ENCODE measurements around the gene PACS2.

The PACS2 gene

GRCh38 chr14:105379946-105380345, 65.4 kb downstream of the PACS2 start:
- H3K4me1 ChIP-seq (ENCODE audit: control insufficient read depth, insufficient read depth, low read length), result no peaks in the 10 kb centered on the region
- no peak overlapping the region for H3K9ac ChIP-seq (ENCODE audit: low read length)
- H3K27me3 ChIP-seq (ENCODE audit: control insufficient read depth, insufficient read depth, low read length), result no peaks in the 10 kb centered on the region
- peaks cover 8% of the 10 kb centered on the region for H3K36me3 ChIP-seq (ENCODE audit: control insufficient read depth, insufficient read depth, low read length)
- no peak overlapping the region for H3K27ac ChIP-seq (ENCODE audit: low read depth, low read length)
- no peak overlapping the region for H3K4me3 ChIP-seq (ENCODE audit: low read length)

- peaks cover 8% of the 10 kb centered on the region for H3K36me3 ChIP-seq (ENCODE audit: control insufficient read depth, insufficient read depth, low read length)
- no peak overlapping the region for H3K9ac ChIP-seq (ENCODE audit: low read length)
- no peak overlapping the region for H3K4me3 ChIP-seq (ENCODE audit: low read length)
Measured at GRCh38 chr14:105380756-105381155, 66.2 kb downstream of the PACS2 start.

GRCh38 chr14:105381446-105382342, 67.1 kb downstream of the PACS2 start:
- Histone ChIP-seq H3K9ac (ENCODE audit: low read length) (no peak overlapping the region), H3K36me3 (ENCODE audit: control insufficient read depth, insufficient read depth, low read length) (peaks cover 8% of the 10 kb centered on the region), H3K4me3 (ENCODE audit: low read length) (no peak overlapping the region), H3K27me3 (ENCODE audit: control insufficient read depth, insufficient read depth, low read length) (no peaks in the 10 kb centered on the region), H3K27ac (ENCODE audit: low read depth, low read length) (no peak overlapping the region), H3K4me1 (ENCODE audit: control insufficient read depth, insufficient read depth, low read length) (no peaks in the 10 kb centered on the region)

More at GRCh38 chr14:105380756-105381155, 66.2 kb downstream of the PACS2 start:
- Histone ChIP-seq H3K27ac (ENCODE audit: low read depth, low read length) (no peak overlapping the region), H3K4me1 (ENCODE audit: control insufficient read depth, insufficient read depth, low read length) (no peaks in the 10 kb centered on the region), H3K27me3 (ENCODE audit: control insufficient read depth, insufficient read depth, low read length) (no peaks in the 10 kb centered on the region)

GRCh38 chr14:105382343-105383082, 68.0 kb downstream of the PACS2 start:
- Histone ChIP-seq H3K4me1 (ENCODE audit: control insufficient read depth, insufficient read depth, low read length) (no peaks in the 10 kb centered on the region), H3K4me3 (ENCODE audit: low read length) (no peak overlapping the region), H3K27ac (ENCODE audit: low read depth, low read length) (no peak overlapping the region), H3K9ac (ENCODE audit: low read length) (no peak overlapping the region), H3K27me3 (ENCODE audit: control insufficient read depth, insufficient read depth, low read length) (no peaks in the 10 kb centered on the region), H3K36me3 (ENCODE audit: control insufficient read depth, insufficient read depth, low read length) (peaks cover 10% of the 10 kb centered on the region)

GRCh38 chr14:105383083-105383730, 68.7 kb downstream of the PACS2 start:
- no peaks in the 10 kb centered on the region for H3K4me1 ChIP-seq (ENCODE audit: control insufficient read depth, insufficient read depth, low read length)
- no peak overlapping the region for H3K4me3 ChIP-seq (ENCODE audit: low read length)
- H3K27ac ChIP-seq (ENCODE audit: low read depth, low read length), result no peak overlapping the region
- no peaks in the 10 kb centered on the region for H3K27me3 ChIP-seq (ENCODE audit: control insufficient read depth, insufficient read depth, low read length)
- H3K36me3 ChIP-seq (ENCODE audit: control insufficient read depth, insufficient read depth, low read length), result peaks cover 13% of the 10 kb centered on the region
- H3K9ac ChIP-seq (ENCODE audit: low read length), result no peak overlapping the region

GRCh38 chr14:105384041-105384557, 69.6 kb downstream of the PACS2 start:
- peaks cover 13% of the 10 kb centered on the region for H3K36me3 ChIP-seq (ENCODE audit: control insufficient read depth, insufficient read depth, low read length)
- no peaks in the 10 kb centered on the region for H3K4me1 ChIP-seq (ENCODE audit: control insufficient read depth, insufficient read depth, low read length)
- no peak overlapping the region for H3K27ac ChIP-seq (ENCODE audit: low read depth, low read length)
- no peak overlapping the region for H3K9ac ChIP-seq (ENCODE audit: low read length)
- no peak overlapping the region for H3K4me3 ChIP-seq (ENCODE audit: low read length)
- no peaks in the 10 kb centered on the region for H3K27me3 ChIP-seq (ENCODE audit: control insufficient read depth, insufficient read depth, low read length)

- Histone ChIP-seq H3K4me3 (ENCODE audit: low read length) (no peak overlapping the region), H3K27me3 (ENCODE audit: control insufficient read depth, insufficient read depth, low read length) (no peaks in the 10 kb centered on the region), H3K36me3 (ENCODE audit: control insufficient read depth, insufficient read depth, low read length) (peaks cover 13% of the 10 kb centered on the region), H3K4me1 (ENCODE audit: control insufficient read depth, insufficient read depth, low read length) (no peaks in the 10 kb centered on the region), H3K9ac (ENCODE audit: low read length) (no peak overlapping the region), H3K27ac (ENCODE audit: low read depth, low read length) (no peak overlapping the region)
Measured at GRCh38 chr14:105384605-105385321, 70.2 kb downstream of the PACS2 start.

- H3K27ac ChIP-seq (ENCODE audit: low read depth, low read length), result no peak overlapping the region
- H3K9ac ChIP-seq (ENCODE audit: low read length), result no peak overlapping the region
- no peaks in the 10 kb centered on the region for H3K27me3 ChIP-seq (ENCODE audit: control insufficient read depth, insufficient read depth, low read length)
- H3K4me3 ChIP-seq (ENCODE audit: low read length), result no peak overlapping the region
- peaks cover 13% of the 10 kb centered on the region for H3K36me3 ChIP-seq (ENCODE audit: control insufficient read depth, insufficient read depth, low read length)
- no peaks in the 10 kb centered on the region for H3K4me1 ChIP-seq (ENCODE audit: control insufficient read depth, insufficient read depth, low read length)
Measured at GRCh38 chr14:105385322-105385637, 70.7 kb downstream of the PACS2 start.

GRCh38 chr14:105385698-105386365, 71.3 kb downstream of the PACS2 start:
- H3K27me3 ChIP-seq (ENCODE audit: control insufficient read depth, insufficient read depth, low read length), result no peaks in the 10 kb centered on the region
- no peaks in the 10 kb centered on the region for H3K4me1 ChIP-seq (ENCODE audit: control insufficient read depth, insufficient read depth, low read length)
- no peak overlapping the region for H3K27ac ChIP-seq (ENCODE audit: low read depth, low read length)
- H3K9ac ChIP-seq (ENCODE audit: low read length), result no peak overlapping the region
- H3K4me3 ChIP-seq (ENCODE audit: low read length), result no peak overlapping the region
- H3K36me3 ChIP-seq (ENCODE audit: control insufficient read depth, insufficient read depth, low read length), result peaks cover 13% of the 10 kb centered on the region

- Histone ChIP-seq H3K9ac (ENCODE audit: low read length) (no peak overlapping the region), H3K4me3 (ENCODE audit: low read length) (no peak overlapping the region), H3K27ac (ENCODE audit: low read depth, low read length) (no peak overlapping the region), H3K36me3 (ENCODE audit: control insufficient read depth, insufficient read depth, low read length) (peaks cover 13% of the 10 kb centered on the region), H3K4me1 (ENCODE audit: control insufficient read depth, insufficient read depth, low read length) (no peaks in the 10 kb centered on the region), H3K27me3 (ENCODE audit: control insufficient read depth, insufficient read depth, low read length) (no peaks in the 10 kb centered on the region)
Measured at GRCh38 chr14:105386581-105387529, 72.3 kb downstream of the PACS2 start.

GRCh38 chr14:105387530-105387922, 73.0 kb downstream of the PACS2 start:
- peaks cover 13% of the 10 kb centered on the region for H3K36me3 ChIP-seq (ENCODE audit: control insufficient read depth, insufficient read depth, low read length)
- H3K9ac ChIP-seq (ENCODE audit: low read length), result no peak overlapping the region
- no peak overlapping the region for H3K4me3 ChIP-seq (ENCODE audit: low read length)
- no peaks in the 10 kb centered on the region for H3K27me3 ChIP-seq (ENCODE audit: control insufficient read depth, insufficient read depth, low read length)
- no peak overlapping the region for H3K27ac ChIP-seq (ENCODE audit: low read depth, low read length)
- no peaks in the 10 kb centered on the region for H3K4me1 ChIP-seq (ENCODE audit: control insufficient read depth, insufficient read depth, low read length)
